Activated naive CD4-positive, alpha-beta T cell treated with Interleukin-2 at 50 U/mL for 16 hours (primary cell): ENCODE measurements around the gene PYGO2.
"Not testable (repeated sequence)": the region's sequence is repeated elsewhere in the genome, so short reads cannot be mapped to it uniquely, and the experiment has no call there.

Experiments
- DNase-seq: peaks from one replicate; pipeline ENCODE4 v3.0.0-alpha.2; 2020

Gene PYGO2

DNA sequence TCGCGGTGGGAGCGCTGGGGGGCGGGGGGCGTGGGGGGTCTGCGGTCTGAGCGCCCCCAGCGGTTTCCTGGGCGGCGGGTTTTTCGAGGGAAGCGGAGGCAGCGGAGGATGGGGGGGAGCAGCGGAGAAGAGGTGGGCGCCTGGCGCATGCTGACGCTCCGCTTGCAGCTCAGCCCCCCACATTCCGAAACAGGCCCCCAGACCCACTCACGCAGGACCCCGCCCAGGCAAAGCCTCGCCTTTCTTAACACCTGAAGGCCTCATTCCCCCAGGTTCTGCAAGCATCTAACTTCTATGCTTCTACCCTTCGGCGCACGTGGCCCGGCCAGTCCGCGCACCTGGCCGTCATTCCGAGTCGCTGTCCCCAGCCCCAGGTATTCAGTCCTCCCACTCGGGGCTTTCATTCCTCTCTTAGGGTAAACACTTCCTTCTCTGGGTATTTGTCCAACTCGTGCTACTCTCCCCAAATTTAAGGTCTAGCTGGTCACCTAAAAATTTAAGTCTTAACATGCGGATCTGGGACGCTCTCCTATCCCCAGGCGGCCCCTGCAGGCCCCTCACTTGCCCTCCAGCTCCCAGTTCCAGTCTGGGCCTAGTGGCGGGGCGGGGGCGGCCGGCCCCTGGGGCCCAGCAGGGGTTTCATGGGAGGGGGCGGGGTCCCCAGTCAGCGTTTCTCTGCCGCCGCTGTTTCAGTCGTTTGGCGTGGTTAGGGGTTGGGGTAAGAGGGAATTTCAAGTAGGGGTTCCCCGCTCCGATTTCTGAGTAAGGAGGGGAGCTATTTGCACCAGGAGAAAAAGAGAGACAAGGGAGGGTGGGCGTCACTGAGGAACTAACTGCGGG, 38.2 kb upstream of the PYGO2 start:
- peak; percentile 72 for DNase-seq

DNA sequence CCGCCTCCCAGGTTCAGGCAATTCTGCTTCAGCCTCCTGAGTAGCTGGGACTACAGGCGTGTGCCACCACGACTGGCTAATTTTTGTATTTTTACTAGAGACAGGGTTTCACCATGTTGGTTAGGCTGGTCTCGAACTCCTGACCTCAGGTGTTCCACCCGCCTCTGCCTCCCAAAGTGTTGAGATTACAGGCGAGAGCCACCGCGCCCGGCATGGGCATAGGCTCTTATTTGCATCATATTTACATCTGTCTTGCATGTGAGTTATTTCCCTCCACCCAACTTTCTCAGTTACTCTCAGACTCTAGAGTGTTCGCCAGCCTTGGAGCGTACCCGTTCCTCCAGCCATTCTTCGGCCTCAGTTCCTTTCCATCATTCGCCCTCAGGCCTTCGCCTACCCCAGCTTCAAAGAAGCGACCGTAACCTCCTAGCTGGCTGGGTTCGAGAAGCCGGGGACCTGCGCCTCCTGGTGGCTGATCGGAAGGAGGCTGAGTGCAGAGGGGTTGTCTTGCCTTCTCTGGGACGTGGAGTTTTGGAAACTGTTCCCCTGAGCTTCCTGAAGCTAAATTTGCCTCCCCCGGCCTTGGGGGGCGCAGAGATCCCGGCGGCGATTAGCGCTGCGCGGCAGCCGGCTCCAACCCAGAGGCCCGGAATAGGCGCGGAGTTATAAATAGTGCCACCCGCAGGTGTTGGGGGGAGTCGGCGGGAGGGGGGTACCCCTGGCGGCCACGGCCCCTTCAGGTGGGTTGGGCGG, 37.4 kb upstream of the PYGO2 start:
- DNase-seq = peak; percentile 75

DNA sequence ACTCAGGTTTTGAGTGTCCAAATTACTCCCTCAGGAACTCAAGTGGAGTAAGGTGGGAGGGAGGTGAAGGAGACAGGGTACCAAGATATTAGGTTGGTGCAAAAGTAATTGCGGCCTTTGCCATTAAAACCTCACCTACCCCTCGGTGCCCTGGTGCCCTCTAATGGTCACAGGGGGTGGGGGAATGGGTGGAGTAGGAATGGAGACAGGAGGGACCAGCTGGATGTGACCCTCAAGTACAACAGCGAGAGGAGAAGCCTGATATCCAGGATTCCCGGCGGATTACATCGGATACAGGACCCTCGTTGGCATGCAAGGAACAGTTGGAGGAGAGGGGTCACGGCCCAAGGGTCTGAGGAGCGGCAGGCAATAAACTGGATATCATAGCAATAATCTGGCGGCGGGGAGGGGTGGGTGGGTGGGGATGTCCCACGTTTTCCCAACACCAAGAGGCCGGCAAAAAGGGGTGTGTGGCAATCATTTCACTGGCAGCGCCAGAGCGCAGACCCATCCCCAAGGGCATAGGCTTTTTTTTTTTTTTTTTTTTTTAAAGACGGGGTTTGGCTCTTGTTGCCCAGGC, 36.7 kb upstream of the PYGO2 start:
- no peak for DNase-seq

DNA sequence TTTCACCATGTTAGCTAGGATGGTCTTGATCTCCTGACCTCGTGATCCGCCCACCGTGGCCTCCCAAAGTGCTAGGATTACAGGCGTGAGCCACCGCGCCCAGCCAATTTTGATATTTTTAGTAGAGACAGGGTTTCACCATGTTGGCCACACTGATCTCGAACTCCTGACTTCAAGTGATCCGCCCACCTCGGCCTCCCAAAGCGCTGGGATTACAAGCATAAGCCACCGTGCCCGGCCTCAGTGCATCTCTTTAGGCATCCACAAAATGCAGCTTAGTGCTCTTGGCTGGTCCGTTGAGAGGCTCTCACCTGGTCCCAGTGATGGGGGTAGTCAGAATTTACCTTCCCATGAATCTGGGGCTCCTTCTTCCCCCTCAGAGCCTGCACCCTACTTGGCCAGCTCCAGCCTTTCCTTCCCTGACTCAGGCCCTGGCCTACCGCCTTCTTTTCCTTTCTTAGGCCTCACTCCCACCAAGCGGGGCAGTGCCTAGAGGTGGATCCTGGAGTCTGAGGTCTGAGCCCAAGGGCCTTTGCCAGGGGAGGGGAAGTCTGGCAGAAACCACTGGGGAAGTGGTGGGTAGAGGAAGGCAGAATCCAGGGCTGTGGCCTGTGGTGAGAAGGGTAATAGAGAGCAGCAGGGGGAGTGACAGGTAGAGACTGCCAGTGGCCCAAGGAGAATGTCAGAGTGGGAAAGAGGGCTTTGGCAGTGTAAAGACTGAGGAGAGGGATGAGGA, 35.6 kb upstream of the PYGO2 start:
- DNase-seq = no peak

DNA sequence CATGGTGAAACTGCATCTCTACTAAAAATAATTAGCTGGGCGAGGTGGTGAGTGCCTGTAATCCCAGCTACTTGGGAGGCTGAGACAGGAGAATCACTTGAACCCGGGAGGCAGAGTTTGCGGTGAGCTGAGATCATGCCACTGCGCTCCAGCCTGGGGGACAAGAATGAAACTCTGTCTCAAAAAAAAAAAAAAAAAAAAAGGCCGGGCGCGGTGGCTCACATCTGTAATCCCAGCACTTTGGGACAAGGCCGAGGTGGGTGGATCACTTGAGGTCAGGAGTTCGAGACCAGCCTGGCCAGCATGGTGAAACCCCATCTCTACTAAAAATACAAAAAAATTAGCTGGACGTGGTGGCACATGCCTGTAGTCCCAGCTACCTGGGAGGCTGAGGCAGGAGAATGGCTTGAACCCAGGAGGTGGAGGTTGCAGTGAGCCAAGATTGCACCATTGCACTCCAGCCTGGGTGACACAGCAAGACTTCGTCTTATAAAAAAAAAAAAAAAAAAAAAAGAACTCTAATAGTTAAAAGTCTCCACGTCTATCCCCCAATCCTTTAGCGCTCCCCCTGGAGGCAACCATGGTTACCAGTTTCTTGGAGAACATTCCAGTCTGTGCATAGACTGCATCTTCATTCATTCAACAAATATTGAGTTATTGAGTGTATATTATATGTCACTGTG, 33.9 kb upstream of the PYGO2 start:
- not testable (repeated sequence) for DNase-seq

DNA sequence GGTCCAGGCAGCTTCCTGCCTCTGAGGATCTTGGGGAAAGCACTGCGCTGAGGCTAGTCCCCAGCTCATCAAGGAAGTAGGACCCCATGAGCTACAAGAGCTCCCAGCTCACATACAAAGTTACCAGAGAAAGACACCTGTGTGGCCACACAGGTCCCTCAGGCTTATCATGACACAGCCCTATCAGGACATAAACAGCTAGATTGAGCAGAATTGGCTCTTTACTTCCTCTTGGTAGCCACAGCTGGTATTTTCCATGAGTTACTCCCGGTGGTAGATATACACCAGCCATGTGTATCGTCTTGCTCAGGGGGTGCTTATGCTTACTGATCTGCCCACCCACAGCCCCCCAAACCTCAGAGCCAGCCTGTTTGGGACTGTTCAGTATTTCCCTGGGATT, 33.0 kb upstream of the PYGO2 start:
- DNase-seq = no peak

DNA sequence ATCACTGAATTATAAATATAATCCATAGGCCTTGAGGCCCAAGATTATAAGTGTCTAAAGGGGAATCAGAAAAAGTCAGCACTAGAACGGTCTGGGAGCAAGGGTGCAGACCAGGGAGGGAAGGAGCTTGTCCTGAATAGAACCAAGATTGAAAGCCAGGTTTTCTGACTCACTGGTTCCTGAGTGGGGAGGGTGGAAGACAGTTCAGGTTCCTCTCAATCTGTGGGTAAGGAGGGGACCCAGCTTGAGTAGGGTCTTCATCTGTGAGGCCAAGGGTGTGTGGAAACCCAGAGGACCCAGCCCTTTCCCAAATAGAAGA, 32.6 kb upstream of the PYGO2 start:
- no peak for DNase-seq

DNA sequence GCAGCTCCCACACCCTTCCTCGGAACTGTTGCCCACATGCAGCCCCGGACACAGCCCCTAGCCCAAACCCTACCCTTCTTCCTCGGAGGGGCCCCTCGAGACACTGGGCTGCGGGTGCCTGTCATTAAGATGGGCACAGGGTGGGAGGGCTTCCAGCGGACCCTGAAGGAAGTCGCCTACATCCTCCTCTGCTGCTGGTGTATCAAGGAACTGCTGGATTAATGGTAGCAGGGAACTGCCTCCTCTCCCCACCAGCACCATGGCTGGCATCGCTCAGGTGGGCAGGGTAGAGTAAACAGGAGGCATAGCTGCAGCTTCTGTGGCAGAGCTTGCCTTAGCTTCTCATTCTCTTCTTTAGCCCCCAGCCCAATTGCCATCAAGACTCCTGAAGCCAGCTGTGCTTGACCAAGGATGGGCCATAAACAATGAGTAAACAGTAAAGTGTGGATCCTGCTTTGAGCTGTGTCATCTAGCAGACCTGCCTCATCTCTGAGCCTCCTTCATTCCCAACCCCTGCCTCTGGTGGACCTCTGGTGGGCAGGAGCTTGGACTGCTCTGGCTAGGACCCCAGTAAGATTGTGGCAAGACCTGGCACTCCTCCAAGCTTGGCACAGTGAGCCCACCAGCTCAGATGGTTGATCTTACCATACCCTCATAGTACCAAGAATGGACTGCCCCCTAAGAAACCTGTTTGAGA, 32.1 kb upstream of the PYGO2 start, which contains the start of gene LENEP:
LENEP (plus strand) TSS at position 15 of the 697 bp plus-strand sequence; CDS start at position 37, 22 bp downstream.
- no peak for DNase-seq

DNA sequence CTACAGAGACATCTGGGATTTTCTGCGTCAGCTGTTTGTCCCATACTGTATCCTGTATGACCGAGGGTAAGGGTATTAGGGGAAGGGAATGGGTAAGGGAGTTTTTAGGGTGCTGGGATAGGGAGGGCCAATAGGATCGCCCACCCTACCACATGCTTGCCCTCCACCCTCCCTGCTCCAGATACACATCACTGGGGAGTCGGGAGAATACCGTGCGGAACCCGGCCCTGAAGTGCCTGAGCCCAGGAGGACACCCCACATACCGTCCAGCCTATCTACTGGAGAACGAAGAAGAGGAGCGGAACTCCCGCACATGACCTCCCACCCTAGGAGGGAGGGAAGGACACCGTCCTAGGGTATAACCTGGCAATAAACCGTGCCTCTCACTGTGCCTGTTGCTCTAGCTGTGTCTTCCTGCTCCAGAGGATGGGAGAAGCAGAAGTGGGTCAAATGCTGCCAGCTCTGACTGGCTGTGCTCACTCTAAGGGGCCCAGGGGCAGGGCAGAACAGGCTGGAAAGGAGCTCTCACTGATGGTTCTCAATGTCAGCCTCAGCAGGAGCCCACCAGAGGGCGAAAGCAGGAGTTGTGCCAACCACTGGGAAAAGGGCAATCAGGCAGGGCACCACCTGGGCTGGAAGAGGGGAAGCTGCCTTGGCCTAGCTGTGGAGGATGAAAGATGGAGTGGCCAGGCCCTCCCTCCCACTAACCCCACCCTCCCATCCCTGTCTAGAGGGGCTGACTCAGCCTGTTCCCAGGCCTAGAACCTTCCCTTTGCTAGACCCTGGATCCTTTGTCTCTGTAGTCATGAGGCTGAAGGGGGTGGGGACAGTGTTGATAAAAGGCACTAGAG, 31.4 kb upstream of the PYGO2 start:
- DNase-seq = no peak

DNA sequence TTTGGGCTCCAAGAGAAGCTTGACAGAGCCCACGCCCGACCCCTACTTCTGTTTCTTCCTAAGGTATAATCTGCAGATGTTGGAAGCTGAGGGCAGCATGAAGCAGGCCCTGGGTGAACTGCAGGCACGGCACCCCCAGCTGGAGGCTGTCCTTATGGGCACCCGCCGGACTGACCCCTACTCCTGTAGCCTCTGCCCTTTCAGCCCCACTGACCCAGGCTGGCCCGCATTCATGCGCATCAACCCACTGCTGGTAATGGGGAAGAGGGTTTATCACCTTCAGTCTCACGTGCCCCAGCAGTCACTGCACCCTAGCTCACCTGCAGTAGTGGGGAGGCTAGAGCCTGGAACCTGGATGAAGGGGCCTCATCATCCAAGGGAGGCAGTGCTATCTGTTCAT, 28.7 kb upstream of the PYGO2 start:
- DNase-seq = no peak

DNA sequence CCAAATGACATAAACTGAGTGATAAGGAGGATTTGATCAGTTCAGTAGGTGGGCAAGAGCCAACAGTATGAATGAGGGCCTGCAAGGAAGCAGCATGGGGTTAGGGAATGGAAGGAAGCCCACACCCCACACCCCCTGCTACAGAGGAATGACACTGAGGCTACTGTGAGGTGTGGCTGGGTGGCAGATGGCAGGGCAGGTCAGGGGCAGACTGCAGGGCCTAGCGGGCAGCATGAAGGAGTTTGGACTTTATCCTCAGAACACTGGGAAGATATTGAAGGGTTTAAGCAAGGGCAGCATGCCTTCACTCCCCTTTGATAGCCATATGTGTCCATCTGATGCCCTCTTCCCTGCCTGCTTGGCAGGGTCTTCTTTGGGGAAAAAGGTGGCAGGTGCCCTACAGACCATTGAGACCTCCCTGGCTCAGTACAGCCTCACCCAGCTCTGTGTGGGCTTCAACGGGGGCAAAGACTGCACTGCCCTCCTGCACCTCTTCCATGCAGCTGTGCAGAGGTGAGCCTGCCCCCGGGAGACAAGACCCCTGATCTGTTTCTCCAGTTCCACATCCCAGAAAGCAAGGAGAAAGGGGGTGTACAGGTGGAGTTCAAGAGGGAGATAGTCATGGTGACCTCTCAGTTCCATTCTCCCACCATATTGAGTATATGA, 27.7 kb upstream of the PYGO2 start:
- DNase-seq = no peak

DNA sequence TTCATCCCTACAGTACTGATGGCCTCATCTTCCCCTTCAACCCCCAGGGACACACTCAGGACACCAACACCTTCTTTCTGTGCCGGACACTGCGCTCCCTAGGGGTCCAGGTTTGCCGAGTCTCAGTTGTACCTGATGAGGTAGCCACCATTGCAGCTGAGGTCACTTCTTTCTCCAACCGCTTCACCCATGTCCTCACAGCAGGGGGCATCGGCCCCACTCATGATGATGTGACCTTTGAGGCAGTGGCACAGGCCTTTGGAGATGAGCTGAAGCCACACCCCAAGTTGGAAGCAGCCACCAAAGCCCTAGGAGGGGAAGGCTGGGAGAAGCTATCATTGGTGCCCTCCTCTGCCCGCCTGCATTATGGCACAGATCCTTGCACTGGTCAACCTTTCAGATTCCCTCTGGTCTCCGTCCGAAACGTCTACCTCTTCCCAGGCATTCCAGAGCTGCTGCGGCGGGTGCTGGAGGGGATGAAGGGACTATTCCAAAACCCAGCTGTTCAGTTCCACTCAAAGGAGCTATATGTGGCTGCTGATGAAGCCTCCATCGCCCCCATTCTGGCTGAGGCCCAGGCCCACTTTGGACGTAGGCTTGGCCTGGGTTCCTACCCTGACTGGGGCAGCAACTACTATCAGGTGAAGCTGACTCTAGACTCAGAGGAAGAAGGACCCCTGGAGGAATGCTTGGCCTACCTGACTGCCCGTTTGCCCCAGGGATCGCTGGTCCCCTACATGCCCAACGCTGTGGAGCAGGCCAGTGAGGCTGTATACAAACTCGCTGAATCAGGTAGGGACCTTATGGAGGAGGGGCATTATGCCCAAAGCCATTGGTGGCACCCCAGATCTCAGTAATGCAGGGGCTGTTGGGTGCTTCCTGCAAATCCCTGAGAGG, 26.7 kb upstream of the PYGO2 start:
- no peak for DNase-seq

DNA sequence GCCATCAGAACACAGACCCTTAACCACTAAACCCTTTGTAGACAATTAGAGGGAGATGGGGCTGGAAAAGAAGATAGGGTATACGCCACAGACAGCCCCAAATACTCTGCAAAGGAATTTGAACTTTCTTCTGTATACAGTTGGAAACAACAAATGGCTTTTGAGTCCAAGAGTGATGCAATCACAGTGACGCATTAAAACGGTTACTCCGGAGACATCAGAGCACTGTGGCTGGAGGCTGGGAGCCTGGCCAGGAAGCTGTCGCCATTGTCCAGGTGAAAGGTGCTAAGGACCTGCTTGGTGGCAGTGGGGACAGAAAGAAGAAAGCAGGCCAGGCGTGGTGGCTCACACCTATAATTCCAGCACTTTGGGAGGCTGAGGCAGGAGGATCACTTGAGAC, 25.7 kb upstream of the PYGO2 start:
- no peak for DNase-seq

DNA sequence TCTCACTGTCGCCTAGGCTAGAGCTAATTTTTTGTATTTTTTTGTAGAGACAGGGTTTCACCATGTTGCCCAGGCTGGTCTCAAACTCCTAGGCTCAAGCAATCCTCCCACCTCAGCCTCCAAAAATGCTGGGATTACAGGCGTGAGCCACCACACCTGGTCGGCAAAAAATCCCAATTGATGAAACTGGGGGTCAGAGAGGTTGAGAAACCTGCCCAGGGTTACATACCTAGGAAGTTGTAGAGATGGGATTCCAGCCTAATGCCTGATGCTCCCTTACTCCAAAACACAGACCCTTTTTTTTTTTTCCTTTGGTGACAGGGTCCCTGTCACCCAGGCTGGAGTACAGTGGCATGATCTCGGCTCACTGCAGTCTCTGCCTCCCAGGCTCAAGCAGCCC, 25.2 kb upstream of the PYGO2 start:
- not testable (repeated sequence) for DNase-seq

DNA sequence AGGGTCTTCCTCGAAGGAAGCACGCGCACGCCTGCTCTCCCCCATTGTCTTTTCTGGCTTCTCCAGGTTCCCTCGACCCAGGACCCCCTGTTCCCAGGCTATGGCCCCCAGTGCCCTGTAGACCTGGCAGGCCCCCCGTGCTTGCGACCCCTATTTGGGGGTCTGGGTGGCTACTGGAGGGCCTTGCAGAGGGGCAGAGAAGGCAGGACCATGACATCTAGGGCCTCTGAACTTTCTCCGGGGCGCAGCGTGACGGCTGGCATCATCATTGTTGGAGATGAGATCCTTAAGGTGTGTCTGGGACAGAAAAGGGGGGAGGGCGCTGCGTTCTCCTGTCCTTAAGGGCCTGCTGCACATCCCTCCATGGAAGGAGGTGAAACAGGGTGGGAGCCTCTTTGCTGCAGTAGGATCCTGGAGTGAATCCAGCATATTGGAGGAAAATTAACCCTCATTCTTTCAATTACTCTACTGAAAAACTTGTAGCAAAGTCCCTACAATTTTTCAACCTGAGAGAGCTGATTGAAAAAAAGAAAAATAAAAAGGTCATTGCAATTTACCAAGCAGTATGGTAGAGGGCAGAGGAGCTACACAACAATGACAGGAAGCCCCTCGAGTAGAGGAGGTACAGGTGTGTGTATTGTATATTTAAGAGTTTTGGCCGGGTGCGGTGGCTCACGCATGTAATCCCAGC, 22.3 kb upstream of the PYGO2 start:
- peak; percentile 26 for DNase-seq

DNA sequence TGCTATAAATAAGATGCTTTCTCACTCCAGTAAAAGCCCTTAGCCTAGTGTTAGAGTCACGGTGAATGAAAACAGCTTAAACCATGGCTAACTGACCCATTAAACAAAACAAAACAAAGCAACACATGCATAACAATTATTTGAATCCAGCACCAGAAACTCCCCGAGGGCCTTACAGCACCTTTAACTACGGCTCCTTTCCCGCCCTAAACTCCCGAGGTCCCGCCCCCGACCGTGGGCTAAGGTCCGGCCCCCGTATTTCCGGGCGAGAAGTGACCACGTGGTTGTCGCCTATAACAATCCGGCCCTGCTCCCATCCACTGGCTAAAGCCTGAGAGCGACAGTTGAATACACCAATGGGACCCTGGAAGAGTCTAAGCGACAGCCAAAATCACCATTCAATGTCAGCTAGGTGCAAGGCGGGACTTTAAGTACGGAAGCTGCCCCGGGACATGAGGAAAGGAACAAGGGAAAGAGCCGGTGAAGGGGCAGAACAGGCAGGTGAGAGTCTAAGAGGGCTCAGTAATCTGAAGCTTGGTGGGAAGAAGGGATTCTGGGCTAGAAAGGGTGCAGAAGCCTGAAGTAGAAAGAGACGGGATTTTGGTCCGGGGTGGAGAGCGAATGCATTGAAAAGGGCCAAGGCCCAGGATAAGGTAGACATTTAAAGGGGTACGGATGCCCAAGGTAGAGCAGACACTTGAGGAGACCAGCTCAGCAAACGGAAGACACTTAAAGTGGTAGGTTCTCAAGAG, 21.5 kb upstream of the PYGO2 start, which contains the start of gene FLAD1:
FLAD1 (plus strand) TSS at position 448 of the 752 bp plus-strand sequence. CDS start 351 bp downstream, outside the sequence.
- peak; percentile 97 for DNase-seq

DNA sequence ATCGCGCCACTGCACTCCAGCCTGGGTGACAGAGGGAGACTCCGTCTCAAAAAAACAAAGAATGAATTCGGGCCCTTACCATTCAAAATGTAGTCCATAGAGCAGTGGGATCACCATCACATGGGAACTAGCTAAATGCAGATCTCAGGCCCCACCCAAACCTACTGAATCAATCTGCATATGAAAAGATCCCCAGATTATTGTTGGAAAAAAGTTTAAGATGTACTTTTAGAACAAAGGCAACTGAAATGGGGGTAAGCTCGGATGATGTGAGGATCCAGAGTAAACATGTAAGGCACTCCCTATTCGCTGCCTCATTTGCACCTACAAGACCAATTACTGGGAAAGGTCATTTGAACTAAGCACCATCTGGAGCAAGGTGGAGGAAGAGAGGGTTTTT, 20.8 kb upstream of the PYGO2 start:
- DNase-seq = no peak

DNA sequence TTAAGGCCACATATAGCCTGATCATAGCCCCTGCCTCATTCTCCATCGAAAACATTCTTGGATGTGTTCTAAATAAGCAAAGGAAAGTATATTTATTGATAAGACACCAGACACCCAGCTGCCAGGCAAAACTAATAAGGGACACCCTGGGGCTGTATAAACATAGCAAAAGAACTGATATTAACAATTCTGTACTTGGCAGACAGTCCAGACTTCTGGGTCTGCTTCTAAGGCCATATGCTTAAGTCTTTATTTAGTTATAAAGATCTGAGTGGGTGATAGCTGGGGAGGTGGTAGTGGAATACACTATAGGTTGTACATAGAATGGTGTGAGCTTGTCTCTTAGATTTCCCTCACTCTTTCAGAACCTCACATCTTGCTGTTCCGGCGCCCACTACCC, 16.8 kb upstream of the PYGO2 start:
- DNase-seq = no peak
